HG03175 (cell line): ENCODE data around the gene POU5F1.

Experiments
- ATAC-seq: cut with Tn5 transposase; IDR thresholded peaks from one replicate; pipeline ENCODE4 v1.9.1; 2021; ENCODE audit warnings: mild to moderate bottlenecking, moderate library complexity; ENCODE audit not compliant: unreplicated experiment

The POU5F1 gene

GRCh38 chr6:31144296-31144969, 26.0 kb downstream of the POU5F1 start:
- ATAC-seq: no peak

DNA sequence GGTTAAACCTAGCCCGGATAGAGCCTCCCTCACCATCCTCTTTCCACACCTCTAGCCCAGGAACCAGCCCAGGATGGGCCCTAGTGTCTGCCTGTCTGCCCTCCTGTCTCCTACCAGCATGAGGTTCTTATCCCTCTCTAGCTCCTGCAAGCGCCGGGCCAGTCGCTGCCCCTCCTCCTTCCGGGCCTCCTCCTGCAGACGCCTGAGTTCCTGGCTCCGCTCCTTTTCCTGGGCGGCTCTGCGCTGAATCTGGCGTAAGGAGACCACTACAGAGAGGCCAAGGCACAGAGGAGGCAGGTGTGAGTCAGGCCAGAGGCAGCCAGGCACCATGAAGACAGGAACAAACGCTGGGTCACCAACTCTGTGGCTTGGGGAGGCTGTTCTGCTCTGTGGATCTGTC, 27.3 kb downstream of the POU5F1 start:
- ATAC-seq: no peak

DNA sequence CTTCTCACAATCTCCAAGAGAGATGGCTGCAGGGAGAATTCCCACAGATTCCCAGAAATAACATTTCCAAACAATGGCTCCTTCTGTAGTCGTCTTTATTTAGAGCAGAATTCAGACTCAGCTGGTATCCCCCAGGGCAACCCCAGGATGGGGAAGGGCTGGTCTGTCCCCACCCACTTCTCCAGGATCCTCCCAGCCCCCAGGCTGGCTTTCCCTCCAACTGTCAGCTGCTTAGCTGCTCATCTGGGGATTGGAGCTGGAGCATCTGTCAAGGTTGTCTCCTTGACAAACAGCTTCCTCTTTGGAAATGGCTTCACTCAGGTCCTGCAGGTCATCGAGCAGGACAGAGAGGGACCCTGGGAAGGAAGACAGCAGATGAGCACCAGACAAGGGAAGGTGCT, 28.1 kb downstream of the POU5F1 start:
- ATAC-seq: no peak

- no peak for ATAC-seq
Measured at GRCh38 chr6:31140643-31141042, 29.8 kb downstream of the POU5F1 start.

- no peak for ATAC-seq
Measured at GRCh38 chr6:31139599-31139998, 30.9 kb downstream of the POU5F1 start.

DNA sequence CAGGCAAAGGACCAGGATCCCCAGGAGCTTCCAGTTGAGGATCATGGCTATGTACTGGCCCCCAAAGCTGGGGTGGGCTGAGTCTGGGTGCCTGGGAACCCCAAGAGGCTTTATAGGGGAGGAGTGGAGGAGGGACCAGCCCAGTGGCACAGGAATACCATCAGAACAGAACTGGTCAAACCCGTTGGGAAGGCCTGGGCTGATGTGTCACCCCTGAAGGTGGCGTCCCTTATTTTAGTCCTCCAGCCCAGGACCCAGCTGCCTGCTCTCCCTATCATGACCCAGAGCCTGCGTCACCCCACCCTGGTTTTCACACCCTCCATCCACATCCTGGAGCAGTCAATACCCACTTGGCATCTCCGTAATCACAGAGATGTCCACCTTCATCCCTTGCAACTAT, 31.5 kb downstream of the POU5F1 start, which contains the start of gene PSORS1C2:
Gene PSORS1C2 (minus strand): TSS at position 85 of the 400 bp plus-strand sequence. CDS start 40 bp downstream, at position 45.
- no peak for ATAC-seq

- no peak for ATAC-seq
Measured at GRCh38 chr6:31135710-31136109, 34.8 kb downstream of the POU5F1 start.

GRCh38 chr6:31132806-31133205, 37.7 kb downstream of the POU5F1 start:
- no peak for ATAC-seq

GRCh38 chr6:31131595-31131994, 38.9 kb downstream of the POU5F1 start:
- ATAC-seq: no peak

DNA sequence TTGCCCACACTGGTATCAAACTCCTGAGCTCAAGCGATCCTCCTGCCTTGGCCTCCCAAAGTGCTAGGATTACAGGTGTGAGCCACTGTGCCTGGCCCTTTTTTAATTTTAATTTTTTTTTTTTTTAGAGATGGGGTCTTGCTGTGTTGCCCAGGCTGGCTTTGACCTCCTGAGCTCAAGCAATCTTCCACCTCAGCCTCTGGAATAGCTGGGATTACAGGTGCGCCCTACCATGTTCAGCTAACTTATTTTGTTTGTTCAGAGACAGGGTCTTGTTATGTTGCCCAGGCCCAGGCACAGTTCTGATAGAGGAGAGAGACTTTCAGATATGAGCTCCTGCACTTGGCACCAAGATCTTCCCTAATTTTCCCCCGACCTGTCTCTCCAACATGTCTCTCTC, 39.7 kb downstream of the POU5F1 start:
- no peak for ATAC-seq

- no peak for ATAC-seq
Measured at GRCh38 chr6:31129130-31129529, 41.4 kb downstream of the POU5F1 start.

GRCh38 chr6:31128093-31128676, 42.3 kb downstream of the POU5F1 start:
- no peak for ATAC-seq

- ATAC-seq: no peak
Measured at GRCh38 chr6:31126396-31127175, 43.9 kb downstream of the POU5F1 start.

DNA sequence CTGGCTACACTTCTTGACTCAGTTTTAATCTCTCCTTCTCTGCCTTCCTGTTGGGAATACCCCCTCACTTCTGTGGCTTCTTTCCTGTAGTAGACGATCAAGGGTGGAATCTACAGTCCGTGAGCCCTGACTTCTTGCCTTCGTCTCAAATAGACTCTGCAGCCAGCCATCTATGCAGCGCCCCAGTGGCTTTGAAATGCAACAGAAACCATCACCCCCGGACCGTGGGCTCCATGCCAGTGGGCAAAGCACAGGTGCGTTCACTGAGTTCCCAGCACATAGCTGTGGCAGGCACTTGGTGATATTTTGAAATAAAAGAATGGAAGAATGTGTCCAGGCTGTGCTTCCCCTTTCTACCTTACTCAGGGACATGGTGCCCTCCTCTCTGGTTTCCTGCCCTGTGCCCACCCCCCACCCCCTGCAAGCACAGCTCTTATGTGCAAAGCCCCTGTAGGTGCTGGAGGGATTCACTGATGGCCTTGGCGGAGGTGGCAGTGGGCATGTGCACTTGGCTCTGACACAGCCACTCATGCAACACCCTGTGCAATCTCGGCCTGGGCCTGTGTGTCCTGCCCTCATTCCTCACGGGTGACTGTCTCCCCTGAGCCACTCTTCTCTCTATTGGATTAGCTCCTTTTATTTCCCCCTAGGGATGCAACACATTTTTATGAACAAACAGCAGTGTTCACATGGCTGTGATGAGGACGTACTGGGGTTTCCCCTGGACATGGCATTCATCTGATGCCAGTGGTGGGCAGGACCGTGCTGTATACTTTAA, 44.7 kb downstream of the POU5F1 start:
- no peak for ATAC-seq

DNA sequence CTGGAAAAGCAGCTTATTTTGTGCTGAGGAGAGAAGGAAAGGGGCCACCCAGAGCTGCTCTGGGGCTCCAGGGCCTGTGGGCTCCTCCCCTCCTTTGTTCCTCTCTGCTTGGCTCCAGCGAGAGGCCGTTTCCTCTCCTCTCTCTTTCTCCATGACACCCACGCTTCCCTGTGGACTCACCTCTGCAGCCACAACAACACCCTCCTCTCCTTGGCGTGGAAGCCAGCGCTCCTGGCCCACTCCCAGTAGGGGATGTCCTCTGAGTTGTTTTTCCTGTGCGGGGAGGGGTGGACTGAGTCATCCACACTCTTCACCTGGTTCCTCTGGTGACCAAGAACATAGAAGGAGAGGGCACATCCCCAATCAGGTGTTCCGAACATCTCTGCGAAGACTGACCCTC, 45.3 kb downstream of the POU5F1 start:
- ATAC-seq: no peak

DNA sequence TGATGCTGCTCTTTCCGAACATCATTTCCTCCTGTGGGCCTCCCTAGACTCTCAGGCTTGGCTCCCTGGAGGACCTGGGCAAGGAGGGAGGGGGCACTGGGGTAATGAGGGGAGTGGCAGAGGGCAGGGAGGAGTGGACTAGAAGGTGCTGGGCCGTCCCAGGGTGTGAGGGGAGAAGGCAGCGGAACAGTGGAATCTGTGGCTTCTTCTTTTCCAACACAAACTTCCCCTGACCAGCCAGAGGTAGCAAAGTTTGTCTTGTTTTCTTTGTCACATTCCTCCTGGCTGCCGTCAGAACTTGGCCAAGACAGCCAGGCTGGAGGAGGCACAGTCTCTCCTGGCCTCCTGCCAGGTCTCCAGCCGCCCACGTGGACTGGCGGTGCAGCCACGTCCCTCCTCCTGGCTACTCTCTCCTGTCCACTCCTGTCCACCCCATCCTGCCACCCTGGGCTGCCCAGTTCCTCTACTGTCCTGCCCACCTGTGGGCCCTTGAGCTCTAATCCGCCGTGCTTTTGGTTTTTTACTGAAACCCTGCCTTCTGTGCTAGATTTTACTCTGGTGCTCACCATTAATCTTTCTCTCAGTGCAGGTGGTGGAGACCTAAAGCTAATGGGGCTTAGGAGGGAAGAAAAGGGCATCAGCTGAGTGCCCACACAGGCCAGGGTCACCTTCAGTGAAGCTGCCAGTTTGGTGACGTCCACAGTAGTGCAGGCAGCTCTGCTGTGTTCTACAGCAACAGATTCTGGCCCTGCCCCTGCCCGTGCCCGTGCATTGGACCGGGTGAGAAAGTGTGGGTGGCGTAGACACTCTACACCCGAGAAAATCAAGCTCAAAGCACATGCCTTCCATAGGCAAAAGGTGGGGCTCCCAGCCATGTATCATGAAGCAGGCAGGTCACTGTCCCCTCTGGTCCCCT, 47.4 kb downstream of the POU5F1 start:
- no peak for ATAC-seq

DNA sequence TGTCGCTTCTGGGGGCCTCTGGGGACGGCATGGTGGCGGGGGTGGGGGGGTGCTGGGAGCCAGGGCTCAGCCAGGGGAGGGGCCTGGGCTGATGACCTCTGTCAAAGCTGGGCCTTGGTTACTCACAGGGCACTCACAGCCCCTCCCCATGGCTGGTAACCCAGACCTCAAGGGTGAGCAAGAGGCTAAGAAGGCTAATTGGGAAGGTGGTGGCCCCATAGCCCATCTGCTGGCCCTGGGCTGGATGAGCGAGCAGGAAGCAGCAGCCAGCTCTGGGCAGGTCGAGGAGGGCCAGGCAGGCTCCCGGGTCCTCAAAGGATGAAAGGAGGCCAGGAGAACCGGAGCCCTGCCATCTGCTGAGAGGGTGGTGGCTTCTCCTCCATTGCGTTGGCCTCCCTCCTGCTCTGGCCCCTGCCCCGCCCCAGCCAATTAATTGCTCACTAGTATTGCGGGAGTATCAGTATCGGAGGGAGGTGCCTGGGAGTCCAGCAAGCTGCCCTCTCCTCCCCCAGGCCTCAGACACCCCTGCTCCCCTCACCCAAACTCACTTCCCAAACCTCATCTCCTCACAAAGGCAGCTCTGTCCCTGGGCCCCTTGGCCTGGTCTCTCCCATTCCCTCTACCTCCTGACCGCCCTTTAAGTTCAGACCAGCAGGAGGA, 49.2 kb downstream of the POU5F1 start:
- no peak for ATAC-seq

DNA sequence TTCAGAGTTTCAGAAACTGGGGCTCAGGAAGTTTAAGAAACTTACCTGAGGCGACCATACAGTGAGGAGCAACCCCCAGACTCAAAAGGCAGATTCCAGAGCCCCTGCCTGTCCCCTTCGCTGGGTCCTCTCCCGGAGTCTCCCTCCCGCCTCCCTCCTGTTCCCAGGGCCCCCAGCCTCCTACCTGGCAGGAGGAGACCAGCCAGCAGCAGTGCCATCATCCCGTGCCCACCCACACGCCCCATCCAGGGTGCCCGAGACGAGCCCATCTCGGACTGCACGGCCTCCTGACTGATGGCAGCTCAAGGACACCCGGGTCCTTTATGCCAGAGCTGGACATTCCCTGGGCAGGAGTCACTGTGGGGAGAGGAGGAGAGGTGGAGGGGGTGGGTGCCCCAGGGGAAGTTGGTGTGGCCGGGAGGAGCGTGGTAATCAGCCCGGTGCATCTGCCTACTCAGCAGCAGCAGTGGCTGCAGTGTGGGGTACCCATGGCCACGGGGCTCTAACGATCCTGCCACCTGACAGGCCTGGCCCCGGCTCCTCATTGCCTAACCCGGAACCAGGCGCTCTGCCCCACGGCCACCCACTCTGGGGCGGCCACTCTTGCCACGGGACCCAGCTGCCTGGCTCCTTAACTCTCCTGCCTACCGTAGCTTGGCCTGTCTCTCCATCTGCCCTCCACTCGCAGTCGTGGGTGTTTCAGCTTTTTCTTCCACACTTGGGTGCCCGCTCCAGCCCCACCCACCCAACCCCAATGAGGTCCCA, 50.1 kb downstream of the POU5F1 start, which contains the start of gene CDSN:
Gene CDSN (minus strand): TSS at position 296 of the 765 bp plus-strand sequence. CDS start 27 bp downstream, at position 269.
- ATAC-seq: no peak

- ATAC-seq: no peak
Measured at GRCh38 chr6:31118178-31118577, 52.3 kb downstream of the POU5F1 start.
